Measurements from ENCODE around the gene SLFNL1.

Gene SLFNL1

GRCh38 chr1:40989066-40989465, 32.5 kb downstream of the SLFNL1 start:
- DNase-seq (ENCODE audit: extremely low read depth, low read depth): no peak
- TF ChIP-seq CTCF (IDR thresholded peaks at IDR 0.05; ENCODE audit: low read depth, low read length, missing control alignments): no peak
- H3K4me3 ChIP-seq (replicated peaks; ENCODE audit: low read depth, low read length): no peak overlapping the region

DNA sequence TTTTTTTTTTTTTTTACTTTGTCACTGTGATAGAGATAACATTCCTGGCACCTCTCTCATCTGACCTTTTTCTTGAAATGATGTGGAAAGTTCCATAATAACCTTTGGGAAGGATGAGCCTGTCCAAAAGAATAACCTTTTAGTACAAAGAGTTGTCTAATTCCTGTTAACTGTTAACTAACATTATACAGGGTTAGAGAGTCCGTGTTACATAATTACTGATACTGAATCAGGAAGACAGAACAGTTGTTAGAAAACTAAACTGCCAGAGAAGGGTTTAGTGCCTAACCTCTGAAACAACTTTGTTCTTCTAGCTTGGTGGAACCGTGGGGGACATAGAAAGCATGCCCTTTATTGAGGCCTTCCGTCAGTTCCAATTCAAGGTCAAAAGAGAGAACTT, 33.2 kb downstream of the SLFNL1 start:
- no peak for TF ChIP-seq CTCF (IDR thresholded peaks at IDR 0.05; ENCODE audit: low read depth, low read length, missing control alignments)
- no peak overlapping the region for H3K4me3 ChIP-seq (replicated peaks; ENCODE audit: low read depth, low read length)
- DNase-seq (ENCODE audit: extremely low read depth, low read depth): no peak

- H3K4me3 ChIP-seq (replicated peaks; ENCODE audit: low read depth, low read length): no peak overlapping the region
- no peak for DNase-seq (ENCODE audit: extremely low read depth, low read depth)
- no peak for TF ChIP-seq CTCF (IDR thresholded peaks at IDR 0.05; ENCODE audit: low read depth, low read length, missing control alignments)
These were observed 33.9 kb downstream of the SLFNL1 start for GRCh38 chr1:40987439-40988276.

DNA sequence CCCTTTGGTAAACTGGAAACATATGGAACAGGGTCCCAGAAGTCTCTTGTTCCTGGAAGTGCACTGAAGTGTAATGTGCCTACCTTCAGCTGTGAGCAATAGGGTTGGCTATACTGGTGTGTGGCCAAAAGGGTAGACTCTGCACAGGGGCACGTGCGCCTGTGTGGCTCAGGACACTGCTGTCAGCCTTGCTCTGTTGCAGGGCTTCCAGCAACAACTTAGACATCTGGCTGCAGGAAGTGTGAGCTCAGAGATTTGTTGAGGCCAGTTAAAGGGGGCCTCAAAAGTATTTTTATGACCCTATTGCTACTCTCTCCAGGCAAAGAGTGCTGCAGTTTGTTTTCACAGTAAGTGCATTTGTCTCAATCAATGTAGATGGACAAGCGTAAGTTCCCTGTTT, 34.6 kb downstream of the SLFNL1 start:
- no peak for DNase-seq (ENCODE audit: extremely low read depth, low read depth)
- no peak for TF ChIP-seq CTCF (IDR thresholded peaks at IDR 0.05; ENCODE audit: low read depth, low read length, missing control alignments)
- no peak overlapping the region for H3K4me3 ChIP-seq (replicated peaks; ENCODE audit: low read depth, low read length)

DNA sequence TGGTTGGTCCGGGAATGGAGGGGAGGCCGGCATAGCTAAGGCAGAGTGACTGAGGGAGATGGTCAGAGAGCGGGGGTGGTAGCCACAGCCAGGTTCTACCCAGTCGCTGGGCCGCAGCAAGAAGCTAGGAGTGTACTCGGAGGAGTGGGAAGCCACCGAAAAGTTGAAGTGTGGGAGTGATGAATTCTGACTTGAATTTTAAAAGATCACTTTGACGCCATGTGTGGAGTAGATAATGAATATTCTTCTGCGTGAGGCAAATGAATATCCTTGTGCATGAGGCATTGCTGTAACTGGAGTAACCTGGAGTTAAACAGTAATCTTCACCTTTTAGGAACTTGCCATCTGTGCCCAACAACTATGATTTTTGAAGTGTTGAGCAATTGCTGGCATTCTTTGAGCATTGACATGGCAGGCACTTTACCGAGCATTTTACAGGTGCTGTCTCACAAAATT, 35.2 kb downstream of the SLFNL1 start:
- no peak for TF ChIP-seq CTCF (IDR thresholded peaks at IDR 0.05; ENCODE audit: low read depth, low read length, missing control alignments)
- no peak for DNase-seq (ENCODE audit: extremely low read depth, low read depth)

GRCh38 chr1:40985875-40986274, 35.6 kb downstream of the SLFNL1 start:
- no peak for DNase-seq (ENCODE audit: extremely low read depth, low read depth)
- no peak for TF ChIP-seq CTCF (IDR thresholded peaks at IDR 0.05; ENCODE audit: low read depth, low read length, missing control alignments)
- H3K4me3 ChIP-seq (replicated peaks; ENCODE audit: low read depth, low read length): no peak overlapping the region

More for the DNA sequence above, 35.2 kb downstream of the SLFNL1 start:
- H3K4me3 ChIP-seq (replicated peaks; ENCODE audit: low read depth, low read length): no peak overlapping the region
